Measurements from ENCODE around the gene FZD10.

DNA sequence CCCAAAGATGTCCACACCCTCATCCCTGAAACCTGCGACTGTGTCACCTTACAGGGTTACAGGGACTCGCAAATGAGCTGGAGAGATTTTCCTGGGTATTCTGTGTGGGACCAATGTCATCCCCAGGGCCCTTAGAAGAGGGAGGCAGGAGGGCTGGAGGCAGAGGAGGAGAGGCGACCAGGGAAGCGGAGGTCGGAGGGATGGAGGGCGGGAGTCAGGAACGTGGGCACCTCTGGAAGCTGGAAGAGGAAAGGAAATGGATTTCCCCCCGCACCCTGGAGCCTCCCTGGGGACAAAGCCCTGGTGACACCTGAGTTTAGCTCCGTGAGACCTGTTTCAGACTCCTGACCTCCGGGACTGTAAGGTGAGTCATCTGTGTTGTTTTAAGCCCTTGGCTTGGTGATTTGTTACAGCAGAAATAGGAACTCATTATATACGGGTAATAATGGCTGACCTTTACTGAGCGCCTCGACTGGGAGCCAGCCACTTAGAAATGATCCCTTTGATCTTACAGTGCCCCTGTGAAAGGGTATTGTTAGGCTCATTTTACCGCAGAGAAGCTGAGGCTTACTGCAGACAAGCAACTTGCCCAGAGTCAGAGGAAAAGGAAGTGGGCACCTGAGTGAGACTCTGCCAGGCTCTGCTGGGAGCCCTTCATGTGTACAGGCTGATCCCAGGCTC, 29.3 kb upstream of the FZD10 start:
- TF ChIP-seq CTCF (IDR thresholded peaks at IDR 0.05; ENCODE audit: low read length): no peak
- no peak for TF ChIP-seq EZH2 (IDR thresholded peaks at IDR 0.05; ENCODE audit: borderline replicate concordance, low read length)

Data from OCI-LY1 (cell line).